HCT116 (cell line): Measurements from ENCODE around the gene SEMA4D. TPM values are rescaled to one million over a fixed set of nuclear protein-coding genes. Genes with fewer than 3 reads are reported as not detected.

Experiments
- ATAC-seq: fragments of 200-7000 bp; cut with Tn5 transposase; 2 replicates; pipeline ENCODE4 v1.9.1; 2020; ENCODE audit warnings: mild to moderate bottlenecking, moderate library complexity
- BruUV-seq: library from RNA; stranded (reverse); fragments of 400-500 nt; replicated peaks from 2 replicates; lab custom pipeline; 2021; lab: Mats Ljungman, UMichigan
- CTCF ChIA-PET: fragments of 300-600 bp; sonication (Branson Sonifier 250); formaldehyde crosslinking; loops from one replicate; lab custom pipeline; 2021; ENCODE audit warnings: antibody characterized with exemption; lab: Charles Lee
- POLR2A ChIA-PET: fragments of 300-600, 350-600 bp; sonication (Branson Sonifier 250); formaldehyde crosslinking; loops from one replicate; lab custom pipeline; 2021; ENCODE audit warnings: antibody characterized with exemption; lab: Charles Lee
- RAD21 ChIA-PET, 2 experiments: fragments of 300-600 bp; sonication (Branson Sonifier 250); formaldehyde crosslinking; loops; one replicate each; lab custom pipeline; 2023; ENCODE audit warnings: low total read pairs in 2 of 2; ENCODE audit not compliant: uncharacterized antibody in 2 of 2, unreplicated experiment in 2 of 2, low non-redundant PET in 1 of 2; lab: Charles Lee
- DNase-seq: peaks from one replicate; pipeline ENCODE4 v3.0.0-alpha.2; 2010; ENCODE audit warnings: low read depth, low spot score
- H2AFZ ChIP-seq: fragments of 200-600 bp; shearing (Covaris generic), sonication (generic); 2 replicates; pipeline ENCODE4 v1.6.1; 2017; ENCODE audit warnings: low read depth, mixed run types, mixed read lengths, antibody characterized with exemption, low read length; ENCODE audit not compliant: poor library complexity, severe bottlenecking
- H3K27ac ChIP-seq: 2 replicates; pipeline ENCODE4 v1.5.1; 2012; ENCODE audit warnings: low read depth, low read length
- H3K27me3 ChIP-seq: fragments of 200-600 bp; sonication (generic); 2 replicates; pipeline ENCODE4 v1.6.1; 2016; ENCODE audit warnings: mixed run types, low read length, mixed read lengths; ENCODE audit not compliant: insufficient read depth
- H3K36me3 ChIP-seq, 2 experiments: fragments of 200-500 bp in 1 of 2; fragments of 200-600 bp in 1 of 2; sonication (Bioruptor generic) in 1 of 2; sonication (generic) in 1 of 2; 2 replicates each; pipeline versions ENCODE4 v1.5.1 to v1.6.1; 2014 to 2016; ENCODE audit warnings: low read length in 2 of 2, inconsistent platforms in 1 of 2, mixed read lengths in 1 of 2, mixed run types in 1 of 2; ENCODE audit not compliant: insufficient read depth in 2 of 2, control insufficient read depth in 1 of 2
- H3K4me1 ChIP-seq, 2 experiments: fragments of 200-600 bp in 1 of 2; sonication (generic) in 1 of 2; 2 replicates each; pipeline versions ENCODE4 v1.5.1 to v1.6.1; 2012 to 2017; ENCODE audit warnings: low read length in 2 of 2, inconsistent platforms in 1 of 2, mild to moderate bottlenecking in 1 of 2, mixed read lengths in 1 of 2, mixed run types in 1 of 2, moderate library complexity in 1 of 2; ENCODE audit not compliant: insufficient read depth in 2 of 2, control insufficient read depth in 1 of 2
- H3K4me2 ChIP-seq: fragments of 200-600 bp; sonication (generic); 2 replicates; pipeline ENCODE4 v1.6.1; 2017; ENCODE audit warnings: mixed run types, low read length, mixed read lengths
- H3K4me3 ChIP-seq, 2 experiments: fragments of 200-600 bp in 1 of 2; sonication (generic) in 1 of 2; replicated peaks in 1 of 2; 2 replicates each; pipeline ENCODE4 v1.5.1; 2011 to 2016; ENCODE audit warnings: low read length in 2 of 2, control low read depth in 1 of 2, low read depth in 1 of 2, mild to moderate bottlenecking in 1 of 2, mixed read lengths in 1 of 2, mixed run types in 1 of 2
- H3K79me2 ChIP-seq: fragments of 200-600 bp; sonication (generic); 2 replicates; pipeline ENCODE4 v1.6.1; 2017; ENCODE audit warnings: mild to moderate bottlenecking, mixed run types, low read length, moderate library complexity, mixed read lengths; ENCODE audit not compliant: insufficient read depth
- H3K9ac ChIP-seq: fragments of 200-600 bp; sonication (generic); 2 replicates; pipeline ENCODE4 v1.6.1; 2016; ENCODE audit warnings: low read length, mixed read lengths
- H3K9me2 ChIP-seq: fragments of 200-600 bp; sonication (generic), shearing (Covaris generic); 2 replicates; pipeline ENCODE4 v1.6.1; 2017; ENCODE audit warnings: mixed run types, mild to moderate bottlenecking, moderate library complexity; ENCODE audit not compliant: insufficient read depth
- H3K9me3 ChIP-seq, 2 experiments: fragments of 200-500 bp in 1 of 2; fragments of 200-600 bp in 1 of 2; sonication (Bioruptor generic) in 1 of 2; sonication (generic) in 1 of 2; 2 replicates each; pipeline ENCODE4 v1.6.1; 2014 to 2017; ENCODE audit warnings: low read length in 2 of 2, mixed read lengths in 2 of 2, inconsistent platforms in 1 of 2, low read depth in 1 of 2, mild to moderate bottlenecking in 1 of 2, mixed run types in 1 of 2, moderate library complexity in 1 of 2; ENCODE audit not compliant: control insufficient read depth in 1 of 2, insufficient read depth in 1 of 2
- H4K20me1 ChIP-seq: fragments of 200-600 bp; sonication (generic), shearing (Covaris generic); 2 replicates; pipeline ENCODE4 v1.6.1; 2017; ENCODE audit warnings: mixed run types, mild to moderate bottlenecking, moderate library complexity; ENCODE audit not compliant: insufficient read depth
- CBX3 ChIP-seq: IDR thresholded peaks from 2 replicates; pipeline ENCODE4 v1.6.1; 2012; ENCODE audit warnings: low read depth
- EGR1 ChIP-seq: IDR thresholded peaks from 2 replicates; pipeline ENCODE4 v1.6.1; 2012; ENCODE audit warnings: low read depth
- EZH2phosphoT487 ChIP-seq: fragments of 200-600 bp; IDR thresholded peaks from 2 replicates; pipeline ENCODE4 v1.6.1; 2018; ENCODE audit warnings: antibody characterized with exemption, borderline replicate concordance
- FOSL1 ChIP-seq: IDR thresholded peaks from 2 replicates; pipeline ENCODE4 v1.6.1; 2012; ENCODE audit warnings: low read depth
- JUND ChIP-seq: IDR thresholded peaks from 2 replicates; pipeline ENCODE4 v1.6.1; 2012
- POLR2A ChIP-seq: IDR thresholded peaks from 2 replicates; pipeline ENCODE4 v1.7.0; 2011; ENCODE audit warnings: borderline replicate concordance; ENCODE audit not compliant: insufficient read depth, insufficient read length; ENCODE audit errors: extremely low read depth
- RAD21 ChIP-seq: IDR thresholded peaks from 2 replicates; pipeline ENCODE4 v1.6.1; 2012; ENCODE audit warnings: low read depth, mild to moderate bottlenecking
- SIN3A ChIP-seq: IDR thresholded peaks from 2 replicates; pipeline ENCODE4 v1.6.1; 2012; ENCODE audit warnings: low read depth
- SRF ChIP-seq: IDR thresholded peaks from 2 replicates; pipeline ENCODE4 v1.6.1; 2012; ENCODE audit warnings: low read depth
- ZNF274 ChIP-seq: fragments of 200-500 bp; sonication (Bioruptor generic); IDR thresholded peaks from 2 replicates; pipeline ENCODE4 v1.6.1; 2014; ENCODE audit warnings: mild to moderate bottlenecking, low read depth, low read length, inconsistent platforms
- intact Hi-C: fragments of 100-400 bp; cut with micrococcal nuclease; formaldehyde crosslinking; loops from 2 replicates; pipeline ENCODE4 v1.10.0; 2022
- total RNA-seq: library from RNA; stranded (reverse); gene quantifications from one replicate; pipeline ENCODE4 v1.2.1, GENCODE V29; 2021; ENCODE audit not compliant: unreplicated experiment
- TF ChIP-seq, protein P1 (sequence below), 3 experiments: fragments of 200-600 bp in 1 of 3; sonication (generic) in 1 of 3; IDR thresholded peaks in 2 of 3; conservative IDR thresholded peaks in 1 of 3; 2 replicates each; pipeline ENCODE4 v1.5.1; 2012 to 2017; ENCODE audit warnings: low read depth in 2 of 3, low read length in 2 of 3, antibody characterized with exemption in 1 of 3, borderline replicate concordance in 1 of 3, control low read depth in 1 of 3, mild to moderate bottlenecking in 1 of 3, mixed read lengths in 1 of 3, mixed run types in 1 of 3, moderate library complexity in 1 of 3; ENCODE audit not compliant: insufficient read depth in 1 of 3
- TF ChIP-seq, protein P2 (sequence below): IDR thresholded peaks from 2 replicates; pipeline ENCODE4 v1.6.1; 2012
- TF ChIP-seq, protein P3 (sequence below): IDR thresholded peaks from 2 replicates; pipeline ENCODE4 v1.6.1; 2012; ENCODE audit warnings: low read depth
- TF ChIP-seq, protein P4 (sequence below): IDR thresholded peaks from 2 replicates; pipeline ENCODE4 v1.6.1; 2012

SEMA4D gene
- total RNA-seq, 1 experiment from 2014 or later: 32.0 TPM

DNA sequence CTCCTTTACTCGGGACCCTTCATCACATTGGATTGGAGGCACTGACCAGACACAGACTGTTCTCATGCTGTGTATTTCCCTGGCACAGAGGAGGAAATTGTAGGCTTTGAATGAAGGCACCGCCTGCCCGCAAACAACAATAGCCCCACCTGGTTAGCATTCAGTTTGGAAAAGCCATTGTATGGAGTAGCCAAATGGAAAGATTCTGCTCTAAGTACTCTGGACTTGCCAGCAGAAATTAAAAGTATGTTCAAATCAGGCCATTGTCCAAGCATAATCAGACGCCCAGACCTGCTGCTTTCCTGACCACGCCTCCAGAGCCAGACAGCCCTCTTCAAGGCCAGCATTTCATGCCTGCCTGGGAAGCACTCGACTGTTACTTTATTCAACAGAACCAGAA, 8.0 kb upstream of the SEMA4D start:
- ChIA-PET CTCF (no interaction called here), POLR2A (no interaction called here), RAD21 (no interaction called here)
- DNase-seq (no peak), ATAC-seq (no peak)
- no TSS peak for BruUV-seq
- no peaks in the 10 kb centered on the region for H3K9me2 ChIP-seq
- no peak overlapping the region for H3K27ac ChIP-seq
- H3K27me3 ChIP-seq: peaks cover 6% of the 10 kb centered on the region
- TF ChIP-seq, protein P1, sequence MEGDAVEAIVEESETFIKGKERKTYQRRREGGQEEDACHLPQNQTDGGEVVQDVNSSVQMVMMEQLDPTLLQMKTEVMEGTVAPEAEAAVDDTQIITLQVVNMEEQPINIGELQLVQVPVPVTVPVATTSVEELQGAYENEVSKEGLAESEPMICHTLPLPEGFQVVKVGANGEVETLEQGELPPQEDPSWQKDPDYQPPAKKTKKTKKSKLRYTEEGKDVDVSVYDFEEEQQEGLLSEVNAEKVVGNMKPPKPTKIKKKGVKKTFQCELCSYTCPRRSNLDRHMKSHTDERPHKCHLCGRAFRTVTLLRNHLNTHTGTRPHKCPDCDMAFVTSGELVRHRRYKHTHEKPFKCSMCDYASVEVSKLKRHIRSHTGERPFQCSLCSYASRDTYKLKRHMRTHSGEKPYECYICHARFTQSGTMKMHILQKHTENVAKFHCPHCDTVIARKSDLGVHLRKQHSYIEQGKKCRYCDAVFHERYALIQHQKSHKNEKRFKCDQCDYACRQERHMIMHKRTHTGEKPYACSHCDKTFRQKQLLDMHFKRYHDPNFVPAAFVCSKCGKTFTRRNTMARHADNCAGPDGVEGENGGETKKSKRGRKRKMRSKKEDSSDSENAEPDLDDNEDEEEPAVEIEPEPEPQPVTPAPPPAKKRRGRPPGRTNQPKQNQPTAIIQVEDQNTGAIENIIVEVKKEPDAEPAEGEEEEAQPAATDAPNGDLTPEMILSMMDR (IDR thresholded peaks at IDR 0.05 in 2 of 3, conservative IDR thresholded peaks at IDR 0.05 in 1 of 3; ENCODE audit: borderline replicate concordance in 1 of 3, insufficient read depth in 1 of 3, low read depth in 2 of 3, low read length in 2 of 3): no peak
- TF ChIP-seq, protein P2, sequence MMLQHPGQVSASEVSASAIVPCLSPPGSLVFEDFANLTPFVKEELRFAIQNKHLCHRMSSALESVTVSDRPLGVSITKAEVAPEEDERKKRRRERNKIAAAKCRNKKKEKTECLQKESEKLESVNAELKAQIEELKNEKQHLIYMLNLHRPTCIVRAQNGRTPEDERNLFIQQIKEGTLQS: no peak
- TF ChIP-seq FOSL1: no peak
- TF ChIP-seq EZH2phosphoT487: no peak
- no peaks in the 10 kb centered on the region for H3K36me3 ChIP-seq
- no peaks in the 10 kb centered on the region for H3K79me2 ChIP-seq
- no peak overlapping the region for H3K4me3 ChIP-seq
- H3K4me1 ChIP-seq: no peaks in the 10 kb centered on the region
- no peaks in the 10 kb centered on the region for H4K20me1 ChIP-seq
- no peak overlapping the region for H3K4me2 ChIP-seq
- H2AFZ ChIP-seq: no peak overlapping the region
- H3K9me3 ChIP-seq: no peaks in the 10 kb centered on the region
- no peak overlapping the region for H3K9ac ChIP-seq
- intact Hi-C loops: no loop called here

DNA sequence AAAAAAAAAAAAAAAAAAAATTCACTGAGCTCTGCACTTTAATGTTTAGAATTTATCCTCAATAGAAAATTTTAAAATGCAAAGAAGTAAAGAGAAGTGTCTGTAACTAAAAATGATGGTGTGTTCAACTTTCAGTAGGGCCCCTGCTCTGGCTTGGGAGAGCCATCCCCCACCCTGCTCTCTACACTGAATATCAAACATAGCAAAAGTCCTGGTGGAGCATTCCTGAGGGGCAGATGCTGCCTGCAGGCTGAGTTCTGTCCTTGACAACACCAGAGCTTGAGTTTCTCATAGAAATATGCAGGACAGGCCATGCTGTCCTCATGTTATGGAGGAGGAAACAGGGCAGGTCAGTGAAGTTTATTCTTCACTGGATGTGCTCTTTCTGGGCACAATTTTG, 7.1 kb upstream of the SEMA4D start:
- ChIA-PET RAD21 (no interaction called here), CTCF (no interaction called here), POLR2A (no interaction called here)
- no peak for DNase-seq
- BruUV-seq: no TSS peak
- no peak for ATAC-seq
- no peak overlapping the region for H2AFZ ChIP-seq
- no peak overlapping the region for H3K9ac ChIP-seq
- intact Hi-C loops: no loop called here
- no peak overlapping the region for H3K4me2 ChIP-seq
- H3K9me2 ChIP-seq: no peaks in the 10 kb centered on the region
- H3K79me2 ChIP-seq: no peaks in the 10 kb centered on the region
- no peaks in the 10 kb centered on the region for H3K9me3 ChIP-seq
- H3K27me3 ChIP-seq: peaks cover 2% of the 10 kb centered on the region
- no peak overlapping the region for H3K27ac ChIP-seq
- H4K20me1 ChIP-seq: no peaks in the 10 kb centered on the region
- H3K4me1 ChIP-seq: no peaks in the 10 kb centered on the region
- no peaks in the 10 kb centered on the region for H3K36me3 ChIP-seq
- no peak overlapping the region for H3K4me3 ChIP-seq
- TF ChIP-seq SIN3A: no peak
- TF ChIP-seq FOSL1: no peak
- TF ChIP-seq, protein P3, sequence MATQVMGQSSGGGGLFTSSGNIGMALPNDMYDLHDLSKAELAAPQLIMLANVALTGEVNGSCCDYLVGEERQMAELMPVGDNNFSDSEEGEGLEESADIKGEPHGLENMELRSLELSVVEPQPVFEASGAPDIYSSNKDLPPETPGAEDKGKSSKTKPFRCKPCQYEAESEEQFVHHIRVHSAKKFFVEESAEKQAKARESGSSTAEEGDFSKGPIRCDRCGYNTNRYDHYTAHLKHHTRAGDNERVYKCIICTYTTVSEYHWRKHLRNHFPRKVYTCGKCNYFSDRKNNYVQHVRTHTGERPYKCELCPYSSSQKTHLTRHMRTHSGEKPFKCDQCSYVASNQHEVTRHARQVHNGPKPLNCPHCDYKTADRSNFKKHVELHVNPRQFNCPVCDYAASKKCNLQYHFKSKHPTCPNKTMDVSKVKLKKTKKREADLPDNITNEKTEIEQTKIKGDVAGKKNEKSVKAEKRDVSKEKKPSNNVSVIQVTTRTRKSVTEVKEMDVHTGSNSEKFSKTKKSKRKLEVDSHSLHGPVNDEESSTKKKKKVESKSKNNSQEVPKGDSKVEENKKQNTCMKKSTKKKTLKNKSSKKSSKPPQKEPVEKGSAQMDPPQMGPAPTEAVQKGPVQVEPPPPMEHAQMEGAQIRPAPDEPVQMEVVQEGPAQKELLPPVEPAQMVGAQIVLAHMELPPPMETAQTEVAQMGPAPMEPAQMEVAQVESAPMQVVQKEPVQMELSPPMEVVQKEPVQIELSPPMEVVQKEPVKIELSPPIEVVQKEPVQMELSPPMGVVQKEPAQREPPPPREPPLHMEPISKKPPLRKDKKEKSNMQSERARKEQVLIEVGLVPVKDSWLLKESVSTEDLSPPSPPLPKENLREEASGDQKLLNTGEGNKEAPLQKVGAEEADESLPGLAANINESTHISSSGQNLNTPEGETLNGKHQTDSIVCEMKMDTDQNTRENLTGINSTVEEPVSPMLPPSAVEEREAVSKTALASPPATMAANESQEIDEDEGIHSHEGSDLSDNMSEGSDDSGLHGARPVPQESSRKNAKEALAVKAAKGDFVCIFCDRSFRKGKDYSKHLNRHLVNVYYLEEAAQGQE: no peak
- TF ChIP-seq, protein P2: no peak
- no peak for TF ChIP-seq SRF
- no peak for TF ChIP-seq ZNF274
- no peak for TF ChIP-seq EGR1
- no peak for TF ChIP-seq CBX3
- no peak for TF ChIP-seq RAD21
- no peak for TF ChIP-seq POLR2A
- TF ChIP-seq JUND: no peak
- TF ChIP-seq, protein P4, sequence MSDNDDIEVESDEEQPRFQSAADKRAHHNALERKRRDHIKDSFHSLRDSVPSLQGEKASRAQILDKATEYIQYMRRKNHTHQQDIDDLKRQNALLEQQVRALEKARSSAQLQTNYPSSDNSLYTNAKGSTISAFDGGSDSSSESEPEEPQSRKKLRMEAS: no peak
